Upper lobe of left lung (tissue), 6 donors: ENCODE results near the gene PSMD8. TPM values are rescaled to one million over a fixed set of nuclear protein-coding genes. Genes with fewer than 3 reads are reported as not detected.

ENCODE experiments used
- ATAC-seq, 2 donors: fragments of 200-7000 bp; cut with Tn5 transposase; one replicate each; pipeline ENCODE4 v1.9.1; 2022; ENCODE audit warnings: mild to moderate bottlenecking in 2 of 2, moderate library complexity in 2 of 2; ENCODE audit not compliant: low FRiP score in 2 of 2
- DNase-seq, 2 donors: peaks; one replicate each; pipeline ENCODE4 v3.0.0-alpha.2; 2019 to 2020
- H3K27ac ChIP-seq, 4 donors: fragments of 200-600 bp; sonication (generic); one replicate each; pipeline ENCODE4 v1.5.1; 2016 to 2019
- H3K27me3 ChIP-seq, 4 donors: fragments of 200-600 bp; sonication (generic); one replicate each; pipeline ENCODE4 v1.5.1; 2017 to 2019
- H3K36me3 ChIP-seq, 4 donors: fragments of 200-600 bp; sonication (generic); one replicate each; pipeline ENCODE4 v1.5.1; 2016 to 2019
- H3K4me1 ChIP-seq, 4 donors: fragments of 200-600 bp; sonication (generic); one replicate each; pipeline ENCODE4 v1.5.1; 2018 to 2019
- H3K4me3 ChIP-seq, 4 donors: fragments of 200-600 bp; sonication (generic); one replicate each; pipeline ENCODE4 v1.5.1; 2017 to 2019; ENCODE audit warnings: mild to moderate bottlenecking in 2 of 4, moderate library complexity in 1 of 4
- H3K9me3 ChIP-seq, 4 donors: fragments of 200-600 bp; sonication (generic); one replicate each; pipeline ENCODE4 v1.5.1; 2018 to 2019
- EP300 ChIP-seq, 4 donors: sonication (generic); formaldehyde crosslinking; IDR thresholded peaks; one replicate each; pipeline ENCODE4 v1.5.1; 2017; ENCODE audit warnings: antibody characterized with exemption in 4 of 4, control low read depth in 2 of 4
- POLR2A ChIP-seq, 4 donors: fragments of 450-650 bp; IDR thresholded peaks; one replicate each; pipeline ENCODE4 v1.5.1; 2016 to 2017; ENCODE audit warnings: antibody characterized with exemption in 4 of 4, mild to moderate bottlenecking in 2 of 4
- POLR2AphosphoS5 ChIP-seq, 2 donors: sonication (generic); formaldehyde crosslinking; IDR thresholded peaks; one replicate each; pipeline ENCODE4 v1.5.1; 2017; ENCODE audit warnings: antibody characterized with exemption in 2 of 2
- WGBS, 2 donors: methylation state at CpG; one replicate each; pipeline ENCODE4 v1.1.5; 2017 to 2018; 5-methylcytosine and 5-hydroxymethylcytosine counted together
- total RNA-seq, 6 donors: library from RNA; depleted of rRNA in 4 of 6; stranded (reverse); fragments of >200 nt in 4 of 6; gene quantifications; one replicate each; pipeline versions ENCODE4 v1.1.0 to v1.2.1, GENCODE V29; 2016 to 2021
- TF ChIP-seq, protein P1 (sequence below), 6 experiments: fragments of 450-650 bp in 4 of 6; fragments of 200-600 bp in 2 of 6; sonication (generic) in 2 of 6; IDR thresholded peaks; one replicate each; pipeline ENCODE4 v1.5.1; 2016 to 2019; ENCODE audit warnings: antibody characterized with exemption in 6 of 6
- donor health status: DM: no; HTN: no; CAD: no; lungs with moderate emphysema.
- donor health status: DM: no; HTN: yes; CAD: no; lungs with severe emphysema.

Gene PSMD8
- total RNA-seq, 6 donors from 2014 or later: 66.0 to 213 (median 121) TPM

GRCh38 chr19:38385804-38386257 lies 11.5 kb downstream of the PSMD8 start:
- WGBS, 2 donors: 64 to 75% methylated on average over 39 to 40 of the region's 40 CpGs
- Histone ChIP-seq H3K9me3 (no peaks in the 10 kb centered on the region), H3K4me1 (peaks cover 33 to 44% (median 38%) of the 10 kb centered on the region in 4 donors), H3K27ac (no peak overlapping the region), H3K36me3 (peaks cover 17 to 47% (median 39%) of the 10 kb centered on the region in 4 donors), H3K4me3 (no peak overlapping the region), H3K27me3 (peaks cover 0 to 18% (median 3%) of the 10 kb centered on the region in 4 donors)
- DNase-seq: peak in 1 of 2 donors; percentile 86
- ATAC-seq: no peak
- TF ChIP-seq POLR2AphosphoS5 (IDR thresholded peaks at IDR 0.05) (no peak), EP300 (IDR thresholded peaks at IDR 0.05) (no peak), POLR2A (IDR thresholded peaks at IDR 0.05) (no peak)
- TF ChIP-seq, protein P1, sequence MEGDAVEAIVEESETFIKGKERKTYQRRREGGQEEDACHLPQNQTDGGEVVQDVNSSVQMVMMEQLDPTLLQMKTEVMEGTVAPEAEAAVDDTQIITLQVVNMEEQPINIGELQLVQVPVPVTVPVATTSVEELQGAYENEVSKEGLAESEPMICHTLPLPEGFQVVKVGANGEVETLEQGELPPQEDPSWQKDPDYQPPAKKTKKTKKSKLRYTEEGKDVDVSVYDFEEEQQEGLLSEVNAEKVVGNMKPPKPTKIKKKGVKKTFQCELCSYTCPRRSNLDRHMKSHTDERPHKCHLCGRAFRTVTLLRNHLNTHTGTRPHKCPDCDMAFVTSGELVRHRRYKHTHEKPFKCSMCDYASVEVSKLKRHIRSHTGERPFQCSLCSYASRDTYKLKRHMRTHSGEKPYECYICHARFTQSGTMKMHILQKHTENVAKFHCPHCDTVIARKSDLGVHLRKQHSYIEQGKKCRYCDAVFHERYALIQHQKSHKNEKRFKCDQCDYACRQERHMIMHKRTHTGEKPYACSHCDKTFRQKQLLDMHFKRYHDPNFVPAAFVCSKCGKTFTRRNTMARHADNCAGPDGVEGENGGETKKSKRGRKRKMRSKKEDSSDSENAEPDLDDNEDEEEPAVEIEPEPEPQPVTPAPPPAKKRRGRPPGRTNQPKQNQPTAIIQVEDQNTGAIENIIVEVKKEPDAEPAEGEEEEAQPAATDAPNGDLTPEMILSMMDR (IDR thresholded peaks at IDR 0.05): no peak

GRCh38 chr19:38386300-38386970 lies 12.1 kb downstream of the PSMD8 start:
- H3K9me3 ChIP-seq: no peaks in the 10 kb centered on the region
- 65 to 77% methylated on average over 11 to 47 of the region's 61 CpGs for WGBS, 2 donors
- H3K27ac ChIP-seq: no peak overlapping the region
- H3K36me3 ChIP-seq: peaks cover 14 to 41% (median 33%) of the 10 kb centered on the region in 4 donors
- TF ChIP-seq POLR2AphosphoS5 (IDR thresholded peaks at IDR 0.05) (no peak), POLR2A (IDR thresholded peaks at IDR 0.05) (no peak), EP300 (IDR thresholded peaks at IDR 0.05) (no peak)
- TF ChIP-seq, protein P1 (IDR thresholded peaks at IDR 0.05): no peak
- H3K4me3 ChIP-seq: peak overlapping the region in 3 of 4 donors; percentile 54 to 65 (median 62)
- peaks cover 33 to 44% (median 38%) of the 10 kb centered on the region in 4 donors for H3K4me1 ChIP-seq
- DNase-seq (peak in 1 of 2 donors; percentile 87), ATAC-seq (no peak)
- peaks cover 0 to 18% (median 3%) of the 10 kb centered on the region in 4 donors for H3K27me3 ChIP-seq

- WGBS, 2 donors: 4 to 7% methylated on average over 11 to 19 of the region's 36 CpGs
- DNase-seq: peak in 1 of 2 donors; percentile 86
- Histone ChIP-seq H3K27me3 (peaks cover 0 to 18% (median 3%) of the 10 kb centered on the region in 4 donors), H3K36me3 (peaks cover 9 to 34% (median 26%) of the 10 kb centered on the region in 4 donors), H3K4me3 (peak overlapping the region in 3 of 4 donors; percentile 54 to 65 (median 62)), H3K4me1 (peaks cover 33 to 44% (median 38%) of the 10 kb centered on the region in 4 donors), H3K27ac (peak overlapping the region in 2 of 4 donors; percentile 51 to 82), H3K9me3 (no peaks in the 10 kb centered on the region)
- peak in 1 of 2 donors; percentile 16 for ATAC-seq
- TF ChIP-seq POLR2AphosphoS5 (IDR thresholded peaks at IDR 0.05) (no peak), EP300 (IDR thresholded peaks at IDR 0.05) (no peak), POLR2A (IDR thresholded peaks at IDR 0.05) (no peak)
- TF ChIP-seq, protein P1 (IDR thresholded peaks at IDR 0.05): no peak
Observed at GRCh38 chr19:38386971-38387549, 12.7 kb downstream of the PSMD8 start.

DNA sequence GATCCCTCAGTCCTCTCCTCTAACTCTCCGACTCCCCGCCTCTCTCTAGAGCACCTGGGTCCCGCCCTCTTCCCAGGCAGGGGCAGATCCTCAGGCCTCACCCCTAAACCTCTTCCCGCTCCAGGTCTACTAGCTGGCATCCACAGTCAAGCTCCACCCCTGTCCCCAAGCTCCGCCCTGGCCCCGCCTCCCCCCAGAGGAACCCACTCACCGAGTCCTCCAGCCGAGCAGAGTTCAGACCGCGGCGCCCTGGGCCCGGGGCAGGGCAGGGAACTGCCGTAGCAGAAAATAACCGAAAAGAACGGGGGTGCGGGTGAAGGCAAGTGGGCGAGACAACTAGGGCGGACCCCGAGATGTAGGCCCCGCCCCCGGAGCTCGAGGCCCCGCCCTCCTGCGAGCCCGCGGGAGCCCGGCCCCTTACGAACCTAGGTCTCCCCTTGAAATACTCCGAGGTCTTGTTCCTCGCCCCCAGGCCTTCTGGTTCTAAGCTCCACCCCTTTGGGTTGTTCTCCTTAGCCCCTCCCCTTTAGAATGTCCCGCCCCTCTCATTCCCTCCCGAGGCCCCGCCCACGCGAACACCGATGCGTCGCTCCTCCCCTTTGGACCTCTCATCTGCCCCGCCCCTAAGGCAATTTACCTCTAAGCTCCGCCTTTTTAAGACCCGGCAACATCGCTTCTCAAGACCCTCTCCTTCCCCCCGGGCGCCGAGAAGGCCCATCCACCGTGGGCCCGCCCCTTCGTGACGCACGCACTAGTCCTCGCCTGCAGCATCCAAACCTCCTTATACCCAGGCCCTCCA lies 13.4 kb downstream of the PSMD8 start, which contains the start of gene GGN:
GGN (minus strand) TSS at position 485 of the 799 bp plus-strand sequence. CDS start 773 bp downstream, outside the sequence.
- TF ChIP-seq POLR2AphosphoS5 (IDR thresholded peaks at IDR 0.05) (no peak), POLR2A (IDR thresholded peaks at IDR 0.05) (peak in 1 of 4 donors; percentile 51)
- peak; percentile 83 to 92 for ATAC-seq
- DNase-seq: peak; percentile 92 to 96
- Histone ChIP-seq H3K4me3 (peak within 1 kb of the TSS; percentile 53 to 65 (median 58)), H3K4me1 (peaks cover 33 to 44% (median 38%) of the 10 kb centered on the region in 4 donors), H3K27ac (peak within 1 kb of the TSS; percentile 51 to 82 (median 68)), H3K9me3 (no peaks in the 10 kb centered on the region), H3K36me3 (peaks cover 6 to 28% (median 19%) of the 10 kb centered on the region in 4 donors), H3K27me3 (peaks cover 0 to 18% (median 3%) of the 10 kb centered on the region in 4 donors)
- 2 to 4% methylated on average over 38 to 51 of the region's 51 CpGs for WGBS, 2 donors
